HG03571 (cell line): ENCODE results near the gene CRB2.

Experiments used
- ATAC-seq: cut with Tn5 transposase; IDR thresholded peaks from one replicate; pipeline ENCODE4 v1.9.1; 2021; ENCODE audit not compliant: unreplicated experiment

The CRB2 gene

GRCh38 chr9:123361731-123362510 is 5.9 kb downstream of the CRB2 start:
- ATAC-seq = no peak

GRCh38 chr9:123362856-123363255 is 6.9 kb downstream of the CRB2 start:
- no peak for ATAC-seq

DNA sequence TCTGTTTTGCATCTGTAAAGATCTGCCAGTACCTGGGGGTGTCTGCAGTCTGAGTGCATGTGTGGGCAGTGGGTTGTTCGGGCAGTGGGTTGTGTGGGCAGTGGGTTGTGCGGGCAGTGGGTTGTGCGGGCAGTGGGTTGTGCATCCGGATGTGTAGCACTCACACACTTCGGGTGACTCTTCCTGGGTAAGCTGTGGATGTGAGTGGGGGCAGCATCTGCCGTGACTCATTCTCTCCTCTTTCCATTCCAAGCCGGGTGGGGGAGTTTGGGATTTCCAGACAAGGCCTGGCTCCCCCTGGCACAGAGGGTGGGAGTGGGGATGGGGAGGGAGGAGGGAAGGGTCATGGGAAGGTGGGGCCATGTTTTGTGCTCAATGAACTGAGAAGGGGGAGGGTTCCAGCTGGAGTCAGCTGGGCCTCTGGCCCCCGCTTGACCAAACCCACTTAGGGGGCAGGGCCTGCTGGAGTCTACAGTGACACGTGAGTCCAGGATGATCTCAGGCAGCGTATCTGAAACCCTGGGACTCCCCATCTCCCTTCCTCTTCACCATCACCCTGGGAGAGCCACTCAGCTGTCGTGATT is 8.3 kb downstream of the CRB2 start:
- ATAC-seq = no peak

DNA sequence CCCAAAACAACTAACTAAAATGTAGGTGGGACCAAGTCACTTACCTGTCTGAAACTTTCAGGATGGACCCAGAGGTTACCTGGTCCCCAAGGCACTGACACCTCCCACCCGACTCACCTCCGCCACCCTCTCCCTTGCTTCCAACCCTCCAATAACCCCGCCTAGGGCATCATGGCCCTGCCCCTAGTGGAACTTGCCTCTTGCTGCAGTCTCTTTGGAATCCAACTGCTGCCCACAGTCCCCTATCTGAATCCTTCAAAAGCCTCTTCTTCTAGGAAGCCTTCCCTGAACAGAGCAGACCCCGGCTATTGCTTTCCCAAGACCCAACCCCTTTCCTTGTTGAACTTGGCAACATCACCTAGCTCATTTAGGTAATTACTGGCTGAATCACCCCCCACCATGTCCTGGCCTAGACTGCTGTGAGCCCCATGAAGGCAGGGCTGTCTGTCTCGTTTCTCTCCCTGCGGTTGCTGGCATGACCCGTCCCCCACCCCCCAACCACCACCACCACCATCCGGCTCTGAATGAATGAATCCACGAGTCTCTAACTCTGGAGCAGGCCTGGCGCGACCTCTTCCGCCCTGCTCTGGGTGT is 9.4 kb downstream of the CRB2 start:
- ATAC-seq = no peak

- ATAC-seq = no peak
Observed at GRCh38 chr9:123365881-123366528, 10.0 kb downstream of the CRB2 start.

DNA sequence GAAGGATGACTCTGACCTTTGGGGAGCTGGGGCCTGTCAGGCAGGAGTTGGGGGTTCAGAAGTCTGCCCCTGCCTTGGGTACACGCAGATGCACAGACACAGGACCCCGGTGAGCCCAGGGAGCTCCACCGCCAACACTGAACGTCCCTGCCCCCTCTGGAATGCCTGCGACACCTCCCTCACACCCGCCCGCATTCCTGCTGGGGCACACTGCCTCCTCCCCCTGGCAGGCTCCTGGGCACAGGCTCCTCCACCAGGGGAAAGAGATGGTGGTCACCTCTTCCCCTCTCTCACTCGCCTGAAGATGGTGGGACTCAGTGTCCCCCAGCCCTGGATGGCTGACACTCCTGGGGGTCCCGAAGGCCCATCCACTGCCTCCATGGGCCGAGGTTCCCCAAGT is 12.0 kb downstream of the CRB2 start:
- no peak for ATAC-seq

GRCh38 chr9:123368536-123369153 is 12.6 kb downstream of the CRB2 start:
- ATAC-seq = no peak

DNA sequence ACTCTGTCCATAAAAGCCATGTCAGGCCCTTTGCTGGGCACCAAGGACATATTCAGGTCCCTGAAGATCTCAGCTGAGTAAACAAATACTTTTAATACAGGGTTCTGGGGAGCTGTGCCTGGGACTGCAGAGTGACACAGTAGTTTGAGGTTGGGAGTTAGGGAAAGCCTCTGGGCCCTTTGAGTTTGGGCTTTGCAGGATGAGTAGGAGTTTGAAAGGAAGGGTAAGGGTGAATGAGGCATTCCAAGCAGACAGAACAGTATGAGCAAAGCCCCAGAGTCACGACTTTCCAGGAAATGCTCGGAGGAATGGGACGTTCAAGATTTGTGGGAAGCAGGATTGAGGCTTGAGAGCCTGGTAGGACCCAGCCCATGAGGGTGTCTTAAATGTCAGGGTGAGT is 13.3 kb downstream of the CRB2 start:
- ATAC-seq = no peak

- ATAC-seq = no peak
Observed at GRCh38 chr9:123370108-123370507, 14.1 kb downstream of the CRB2 start.

DNA sequence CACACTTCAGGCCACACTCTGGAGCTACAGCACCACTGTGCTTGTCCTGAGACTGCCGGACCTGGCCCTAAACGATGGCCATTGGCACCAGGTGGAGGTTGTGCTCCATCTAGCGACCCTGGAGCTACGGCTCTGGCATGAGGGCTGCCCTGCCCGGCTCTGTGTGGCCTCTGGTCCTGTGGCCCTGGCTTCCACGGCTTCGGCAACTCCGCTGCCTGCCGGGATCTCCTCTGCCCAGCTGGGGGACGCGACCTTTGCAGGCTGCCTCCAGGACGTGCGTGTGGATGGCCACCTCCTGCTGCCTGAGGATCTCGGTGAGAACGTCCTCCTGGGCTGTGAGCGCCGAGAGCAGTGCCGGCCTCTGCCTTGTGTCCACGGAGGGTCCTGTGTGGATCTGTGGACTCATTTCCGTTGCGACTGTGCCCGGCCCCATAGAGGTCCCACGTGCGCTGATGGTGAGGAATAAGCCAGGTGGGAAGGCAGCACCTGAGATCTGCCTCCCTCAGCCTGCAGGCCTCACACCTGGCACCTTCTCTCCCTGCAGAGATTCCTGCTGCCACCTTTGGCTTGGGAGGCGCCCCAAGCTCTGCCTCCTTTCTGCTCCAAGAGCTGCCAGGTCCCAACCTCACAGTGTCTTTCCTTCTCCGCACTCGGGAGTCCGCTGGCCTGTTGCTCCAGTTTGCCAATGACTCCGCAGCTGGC is 14.7 kb downstream of the CRB2 start:
- no peak for ATAC-seq

DNA sequence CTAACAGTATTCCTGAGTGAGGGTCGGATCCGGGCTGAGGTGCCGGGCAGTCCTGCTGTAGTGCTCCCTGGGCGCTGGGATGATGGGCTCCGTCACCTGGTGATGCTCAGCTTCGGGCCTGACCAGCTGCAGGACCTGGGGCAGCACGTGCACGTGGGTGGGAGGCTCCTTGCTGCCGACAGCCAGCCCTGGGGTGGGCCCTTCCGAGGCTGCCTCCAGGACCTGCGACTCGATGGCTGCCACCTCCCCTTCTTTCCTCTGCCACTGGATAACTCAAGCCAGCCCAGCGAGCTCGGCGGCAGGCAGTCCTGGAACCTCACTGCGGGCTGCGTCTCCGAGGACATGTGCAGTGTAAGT is 15.2 kb downstream of the CRB2 start:
- ATAC-seq = no peak

- no peak for ATAC-seq
Observed at GRCh38 chr9:123371805-123372590, 16.0 kb downstream of the CRB2 start.

DNA sequence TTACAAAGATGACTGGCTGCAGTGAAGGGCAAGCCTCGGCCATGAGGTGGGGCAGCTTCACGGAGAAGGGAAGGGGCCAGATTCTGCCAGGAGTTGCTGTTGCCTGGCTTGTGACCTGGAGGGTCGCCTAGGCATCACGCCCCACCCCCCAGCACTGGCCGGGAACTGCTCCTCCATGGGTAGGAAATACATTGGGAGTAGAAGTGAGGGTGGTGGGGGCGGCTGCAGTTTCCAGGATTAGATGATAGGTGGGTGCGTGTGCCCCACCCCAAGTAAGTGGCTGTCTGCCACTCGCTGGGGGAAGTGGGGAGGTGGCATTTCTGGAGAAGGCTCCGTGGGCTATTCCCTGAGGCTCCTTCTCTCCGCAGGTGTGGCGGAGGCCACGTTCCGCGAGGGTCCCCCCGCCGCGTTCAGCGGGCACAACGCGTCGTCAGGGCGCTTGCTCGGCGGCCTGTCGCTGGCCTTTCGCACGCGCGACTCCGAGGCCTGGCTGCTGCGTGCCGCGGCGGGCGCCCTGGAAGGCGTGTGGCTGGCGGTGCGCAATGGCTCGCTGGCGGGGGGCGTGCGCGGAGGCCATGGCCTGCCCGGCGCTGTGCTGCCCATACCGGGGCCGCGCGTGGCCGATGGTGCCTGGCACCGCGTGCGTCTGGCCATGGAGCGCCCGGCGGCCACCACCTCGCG is 16.9 kb downstream of the CRB2 start:
- no peak for ATAC-seq

- no peak for ATAC-seq
Observed at GRCh38 chr9:123373447-123373923, 17.5 kb downstream of the CRB2 start.

- no peak for ATAC-seq
Observed at GRCh38 chr9:123373946-123374345, 17.9 kb downstream of the CRB2 start.

GRCh38 chr9:123375469-123376132 is 19.6 kb downstream of the CRB2 start:
- no peak for ATAC-seq

DNA sequence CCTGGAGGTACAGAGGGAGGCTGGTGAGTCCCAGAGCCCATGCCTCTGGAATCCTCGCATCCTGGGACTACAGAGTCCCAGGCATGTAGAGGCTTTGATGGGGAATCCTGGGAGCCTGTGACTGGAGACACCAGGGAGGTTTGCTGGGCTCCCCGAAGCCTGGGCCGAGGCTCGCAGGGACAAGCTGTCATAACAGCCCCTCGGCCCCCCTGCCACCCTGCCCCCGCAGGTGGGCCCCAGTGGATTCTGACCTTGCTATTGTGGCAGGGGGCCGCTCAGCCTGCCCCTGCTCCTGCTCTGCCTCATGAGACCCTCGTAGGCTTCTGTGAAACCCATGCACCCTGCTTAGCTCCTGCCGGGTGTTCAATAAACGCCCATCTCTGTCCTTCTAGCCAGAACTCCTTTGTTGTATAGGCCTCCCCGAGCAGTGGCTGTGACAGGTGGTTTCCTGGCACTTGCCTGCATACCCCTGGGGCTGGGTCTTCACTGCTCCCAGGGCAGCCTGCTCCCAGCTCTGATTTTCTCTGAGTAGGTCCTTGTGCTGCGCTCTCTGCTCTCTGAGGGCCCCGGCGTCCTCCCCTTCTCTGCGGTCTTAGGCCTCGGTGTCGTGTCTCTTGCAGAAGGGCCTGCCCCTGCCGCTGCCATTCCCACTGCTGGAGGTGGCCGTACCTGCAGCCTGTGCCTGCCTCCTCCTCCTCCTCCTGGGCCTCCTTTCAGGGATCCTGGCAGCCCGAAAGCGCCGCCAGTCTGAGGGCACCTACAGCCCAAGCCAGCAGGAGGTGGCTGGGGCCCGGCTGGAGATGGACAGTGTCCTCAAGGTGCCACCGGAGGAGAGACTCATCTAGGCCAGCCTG is 20.4 kb downstream of the CRB2 start:
- ATAC-seq = no peak
